ENCODE results near the gene MLLT1.

- no peak for TF ChIP-seq TAF1 (IDR thresholded peaks at IDR 0.05; ENCODE audit: borderline replicate concordance, insufficient read depth, low read length)
- TF ChIP-seq POLR2AphosphoS5 (IDR thresholded peaks at IDR 0.05; ENCODE audit: low read depth, low read length): no peak
Observed at GRCh38 chr19:6225232-6225865, 54.4 kb downstream of the MLLT1 start.
